Fibroblast of villous mesenchyme (primary cell): Measurements from ENCODE around the gene UBA1. TPM values are rescaled to one million over a fixed set of nuclear protein-coding genes. Genes with fewer than 3 reads are reported as not detected.

Experiments
- DNase-seq: peaks from one replicate; pipeline ENCODE4 v3.0.0-alpha.2; 2010; ENCODE audit warnings: low read depth
- H3K4me3 ChIP-seq: 2 replicates; pipeline ENCODE4 v1.5.1; 2011; ENCODE audit warnings: low read depth, mild to moderate bottlenecking, low read length
- total RNA-seq: library from RNA; depleted of rRNA; stranded (reverse); fragments of >200 nt; gene quantifications from 2 replicates; pipeline ENCODE4 v1.2.3, GENCODE V29; 2012
- TF ChIP-seq, protein P1 (sequence below): IDR thresholded peaks from 2 replicates; pipeline ENCODE4 v1.5.1; 2012; ENCODE audit warnings: low read depth, mild to moderate bottlenecking, low read length; ENCODE audit not compliant: insufficient read depth

Gene UBA1
- total RNA-seq, 1 donor, result 212 TPM

DNA sequence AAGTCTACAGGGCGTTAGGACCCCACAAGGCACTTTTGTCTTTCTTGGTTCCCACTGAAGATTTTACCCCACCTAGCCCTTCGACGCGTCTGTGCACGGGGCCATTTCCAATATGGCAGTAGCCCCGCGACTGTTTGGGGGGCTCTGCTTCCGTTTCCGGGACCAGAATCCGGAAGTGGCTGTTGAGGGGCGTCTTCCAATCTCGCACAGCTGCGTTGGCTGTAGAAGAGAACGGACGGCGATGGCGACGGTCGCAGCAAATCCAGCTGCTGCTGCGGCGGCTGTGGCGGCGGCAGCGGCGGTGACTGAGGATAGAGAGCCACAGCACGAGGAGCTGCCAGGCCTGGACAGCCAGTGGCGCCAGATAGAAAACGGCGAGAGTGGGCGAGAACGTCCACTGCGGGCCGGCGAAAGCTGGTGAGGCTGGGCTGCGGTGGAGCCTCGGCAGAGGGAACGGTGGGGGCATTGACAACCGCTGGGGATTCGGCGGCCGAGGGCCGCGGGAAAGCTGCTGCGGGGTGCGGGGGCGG is 39.2 kb downstream of the UBA1 start, which contains the start of gene USP11:
Gene USP11 (plus strand): TSS at position 207 of the 530 bp plus-strand sequence. CDS start 35 bp downstream, at position 242.
- peak; percentile 45 for DNase-seq
- peak within 1 kb of the TSS; percentile 74 for H3K4me3 ChIP-seq
- TF ChIP-seq, protein P1, sequence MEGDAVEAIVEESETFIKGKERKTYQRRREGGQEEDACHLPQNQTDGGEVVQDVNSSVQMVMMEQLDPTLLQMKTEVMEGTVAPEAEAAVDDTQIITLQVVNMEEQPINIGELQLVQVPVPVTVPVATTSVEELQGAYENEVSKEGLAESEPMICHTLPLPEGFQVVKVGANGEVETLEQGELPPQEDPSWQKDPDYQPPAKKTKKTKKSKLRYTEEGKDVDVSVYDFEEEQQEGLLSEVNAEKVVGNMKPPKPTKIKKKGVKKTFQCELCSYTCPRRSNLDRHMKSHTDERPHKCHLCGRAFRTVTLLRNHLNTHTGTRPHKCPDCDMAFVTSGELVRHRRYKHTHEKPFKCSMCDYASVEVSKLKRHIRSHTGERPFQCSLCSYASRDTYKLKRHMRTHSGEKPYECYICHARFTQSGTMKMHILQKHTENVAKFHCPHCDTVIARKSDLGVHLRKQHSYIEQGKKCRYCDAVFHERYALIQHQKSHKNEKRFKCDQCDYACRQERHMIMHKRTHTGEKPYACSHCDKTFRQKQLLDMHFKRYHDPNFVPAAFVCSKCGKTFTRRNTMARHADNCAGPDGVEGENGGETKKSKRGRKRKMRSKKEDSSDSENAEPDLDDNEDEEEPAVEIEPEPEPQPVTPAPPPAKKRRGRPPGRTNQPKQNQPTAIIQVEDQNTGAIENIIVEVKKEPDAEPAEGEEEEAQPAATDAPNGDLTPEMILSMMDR, result no peak

DNA sequence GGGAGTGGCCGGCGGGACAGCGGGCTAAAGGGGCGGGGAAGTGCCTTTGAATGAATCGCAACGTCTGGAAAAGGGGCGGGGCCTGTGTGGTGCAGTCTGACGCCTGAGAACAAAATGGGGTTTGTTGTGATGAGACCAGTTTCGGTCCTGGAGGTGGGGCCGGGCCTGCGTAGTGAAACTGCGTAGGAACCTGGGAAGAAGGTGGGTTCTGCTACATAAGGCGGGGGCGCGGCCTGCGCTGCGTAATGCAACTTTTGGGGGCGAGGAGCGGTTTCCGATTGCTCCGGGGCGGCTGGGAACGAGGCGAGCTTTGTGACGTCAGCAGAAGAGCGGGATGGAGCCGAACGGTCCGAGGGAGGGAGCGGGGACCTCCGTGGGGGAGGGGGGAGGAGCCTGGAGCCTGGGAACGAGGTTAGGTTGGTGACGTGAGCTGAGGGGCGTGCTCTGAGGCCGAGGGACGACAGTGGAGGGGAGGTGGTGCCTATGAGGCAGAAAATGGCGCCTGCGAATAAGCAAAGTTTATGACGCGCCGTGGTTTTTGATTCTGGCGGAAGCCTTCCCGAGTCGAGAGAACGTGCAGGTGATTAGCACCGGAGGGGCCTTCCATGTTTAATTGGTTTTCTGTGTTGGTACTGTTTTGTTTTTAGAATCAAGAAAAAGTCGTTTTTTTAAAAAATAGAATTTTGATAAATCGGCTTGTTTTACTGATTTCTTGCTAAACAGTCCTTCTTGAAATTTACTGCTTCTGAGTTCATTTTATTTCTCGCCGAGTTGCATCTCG is 39.9 kb downstream of the UBA1 start:
- TF ChIP-seq, protein P1, result no peak
- H3K4me3 ChIP-seq, result peak overlapping the region; percentile 74
- DNase-seq, result peak; percentile 98

DNA sequence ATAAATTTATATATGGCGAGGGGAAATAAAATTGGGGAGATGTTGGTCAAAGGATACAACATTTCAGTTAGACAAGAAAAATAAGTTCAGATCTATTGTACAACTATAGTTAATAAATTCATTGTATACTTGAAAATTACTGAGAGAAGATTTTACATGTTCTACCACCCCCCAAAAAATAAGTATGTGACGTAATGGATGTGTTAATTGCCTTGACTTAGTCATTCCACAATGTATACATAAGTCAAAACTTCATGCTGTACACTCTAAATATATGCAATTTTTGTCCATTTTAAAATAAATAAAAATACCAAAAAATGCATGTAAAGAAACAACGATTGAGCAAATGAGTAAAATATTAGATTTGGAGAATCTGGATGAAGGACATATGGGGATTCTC is 41.0 kb downstream of the UBA1 start:
- peak; percentile 44 for DNase-seq
- H3K4me3 ChIP-seq, result peak overlapping the region; percentile 74
- TF ChIP-seq, protein P1, result no peak

DNA sequence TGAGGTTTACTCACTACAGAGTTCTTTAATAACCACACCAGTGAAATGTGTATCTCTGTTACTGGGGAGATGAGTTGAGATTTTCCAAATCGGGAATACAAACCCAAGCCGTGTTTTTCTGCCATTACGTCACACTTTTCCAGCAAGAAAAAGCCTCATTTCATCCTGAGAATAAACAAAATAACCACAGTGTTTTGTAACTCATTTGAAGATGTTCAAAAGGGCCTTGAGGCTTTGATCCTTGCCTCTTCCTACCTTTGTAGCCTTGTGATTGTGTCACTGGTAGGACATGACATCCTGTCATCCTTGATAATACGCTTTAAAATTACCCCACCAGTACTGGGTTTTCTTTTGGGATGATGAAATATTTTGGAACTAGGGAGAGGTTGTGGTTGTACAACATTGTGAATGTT is 42.1 kb downstream of the UBA1 start:
- H3K4me3 ChIP-seq, result no peak overlapping the region
- peak; percentile 85 for DNase-seq
- TF ChIP-seq, protein P1, result no peak

DNA sequence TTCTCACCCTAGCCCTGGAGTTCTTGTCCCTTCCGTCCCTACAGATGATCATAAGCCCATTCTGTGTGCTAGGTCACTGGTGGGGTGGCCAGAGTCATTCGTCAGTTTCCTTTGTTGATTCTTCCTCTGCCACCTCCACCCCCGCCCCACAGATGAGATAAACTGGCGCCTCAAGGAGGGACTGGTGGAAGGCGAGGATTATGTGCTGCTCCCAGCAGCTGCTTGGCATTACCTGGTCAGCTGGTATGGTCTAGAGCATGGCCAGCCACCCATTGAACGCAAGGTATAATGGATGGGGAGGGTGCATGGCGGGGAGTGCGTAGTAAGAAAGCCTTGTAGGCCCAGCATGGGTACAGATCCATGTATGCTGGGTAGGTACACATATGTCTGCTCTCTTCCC is 45.6 kb downstream of the UBA1 start:
- DNase-seq, result no peak
- no peak overlapping the region for H3K4me3 ChIP-seq
- TF ChIP-seq, protein P1, result no peak

DNA sequence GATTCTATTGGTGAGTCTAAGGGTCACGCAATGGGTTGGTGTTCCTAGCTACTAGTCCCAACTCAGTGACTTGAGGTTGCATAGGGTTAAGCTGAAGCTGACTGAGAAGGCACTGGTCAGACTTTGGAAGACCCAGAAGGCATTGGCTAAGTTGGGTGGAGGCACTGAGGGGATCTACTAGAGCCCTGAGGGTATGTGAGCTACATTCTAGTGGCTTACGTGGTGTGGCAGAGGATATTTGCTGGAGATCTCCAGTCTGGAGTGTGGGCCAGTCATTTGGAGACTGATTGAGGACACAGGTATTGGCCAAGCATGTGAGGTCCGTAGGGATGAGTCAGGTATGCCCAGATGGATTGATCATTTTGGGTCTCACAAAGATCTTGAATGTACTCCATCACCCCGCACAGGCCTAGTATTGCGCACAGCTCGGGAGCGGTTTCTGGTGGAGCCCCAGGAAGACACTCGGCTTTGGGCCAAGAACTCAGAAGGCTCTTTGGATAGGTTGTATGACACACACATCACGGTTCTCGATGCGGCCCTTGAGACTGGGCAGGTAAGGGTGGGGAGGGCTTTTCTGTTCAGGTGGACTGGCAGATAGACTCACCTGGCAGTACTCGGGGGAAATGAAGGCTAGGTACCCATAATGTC is 46.4 kb downstream of the UBA1 start:
- no peak overlapping the region for H3K4me3 ChIP-seq
- no peak for DNase-seq
- TF ChIP-seq, protein P1, result no peak
